VCaP (cell line): Measurements from ENCODE around the gene FAM184B.

Experiments used
- H3K27ac ChIP-seq: fragments of 450-650 bp; 2 replicates; pipeline ENCODE4 v1.5.1; 2017
- CTCF ChIP-seq: fragments of 450-650 bp; conservative IDR thresholded peaks from 2 replicates; pipeline ENCODE4 v1.5.1; 2017; ENCODE audit warnings: mild to moderate bottlenecking, moderate library complexity

FAM184B gene

DNA sequence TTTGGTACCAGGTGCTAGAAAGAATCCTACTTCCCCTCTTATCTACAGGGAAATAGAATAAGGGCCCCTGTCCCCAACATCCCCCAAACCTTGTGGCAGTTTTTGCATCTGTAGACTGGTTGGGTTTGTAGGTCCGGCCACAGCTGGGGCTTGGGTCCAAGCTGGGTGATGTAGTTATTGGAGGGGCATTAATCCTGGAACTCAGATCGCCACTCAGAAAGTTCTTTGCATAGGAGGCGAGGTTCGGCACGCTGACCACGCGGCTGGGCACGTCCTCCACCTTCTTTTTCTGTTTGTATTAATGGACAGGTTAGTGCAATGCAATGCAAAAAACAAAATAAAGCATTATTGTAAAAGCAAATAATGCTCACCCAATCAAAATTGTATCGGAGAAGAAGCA lies 147.8 kb downstream of the FAM184B start:
- no peak overlapping the region for H3K27ac ChIP-seq
- no peak for TF ChIP-seq CTCF

GRCh38 chr4:17630228-17630627 lies 151.2 kb downstream of the FAM184B start:
- no peak for TF ChIP-seq CTCF
- no peak overlapping the region for H3K27ac ChIP-seq

DNA sequence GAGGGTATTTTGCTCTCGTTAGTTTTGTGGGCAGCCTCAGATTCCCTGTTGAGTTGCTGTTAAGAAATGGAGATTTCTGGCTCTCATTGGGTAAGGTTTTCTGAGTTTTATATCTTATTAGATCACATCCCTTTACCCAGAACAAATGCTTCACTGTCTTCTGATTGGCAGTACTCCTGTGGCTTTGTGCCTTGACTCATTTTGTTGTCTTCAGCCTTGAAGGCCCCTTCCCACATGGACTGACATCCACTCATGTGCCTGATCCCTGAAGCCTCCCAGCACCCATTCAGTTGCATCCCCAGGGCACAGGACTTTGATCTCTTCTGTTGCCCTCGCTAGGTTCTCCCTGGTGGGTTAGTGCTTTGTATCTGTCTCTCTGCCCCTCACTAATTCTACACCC lies 156.6 kb downstream of the FAM184B start:
- TF ChIP-seq CTCF: no peak

DNA sequence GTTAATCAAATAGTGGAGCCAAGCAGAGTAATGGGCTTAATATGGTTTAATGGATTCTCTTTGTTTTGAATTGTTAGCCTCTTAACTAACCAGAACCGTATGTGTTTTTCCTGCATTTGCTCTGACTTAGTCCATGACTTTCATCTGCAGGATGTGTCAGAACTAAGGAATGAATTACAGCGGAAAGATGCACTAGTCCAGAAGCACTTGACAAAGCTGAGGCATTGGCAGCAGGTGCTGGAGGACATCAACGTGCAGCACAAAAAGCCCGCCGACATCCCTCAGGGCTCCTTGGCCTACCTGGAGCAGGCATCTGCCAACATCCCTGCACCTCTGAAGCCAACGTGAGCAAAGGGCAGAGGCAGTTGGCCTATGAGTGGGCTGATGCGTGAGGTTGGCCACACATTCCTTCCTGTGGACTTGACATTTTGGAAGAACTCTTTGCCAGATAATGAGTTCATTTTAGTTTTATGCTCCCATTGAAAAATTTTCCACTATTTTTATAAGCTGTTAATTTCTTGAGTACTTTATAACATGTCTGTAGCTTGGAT lies 157.9 kb downstream of the FAM184B start:
- no peak overlapping the region for H3K27ac ChIP-seq
- no peak for TF ChIP-seq CTCF

More for the DNA sequence above, 156.6 kb downstream of the FAM184B start:
- H3K27ac ChIP-seq: no peak overlapping the region

GRCh38 chr4:17619416-17620105 lies 161.9 kb downstream of the FAM184B start:
- no peak overlapping the region for H3K27ac ChIP-seq
- no peak for TF ChIP-seq CTCF

DNA sequence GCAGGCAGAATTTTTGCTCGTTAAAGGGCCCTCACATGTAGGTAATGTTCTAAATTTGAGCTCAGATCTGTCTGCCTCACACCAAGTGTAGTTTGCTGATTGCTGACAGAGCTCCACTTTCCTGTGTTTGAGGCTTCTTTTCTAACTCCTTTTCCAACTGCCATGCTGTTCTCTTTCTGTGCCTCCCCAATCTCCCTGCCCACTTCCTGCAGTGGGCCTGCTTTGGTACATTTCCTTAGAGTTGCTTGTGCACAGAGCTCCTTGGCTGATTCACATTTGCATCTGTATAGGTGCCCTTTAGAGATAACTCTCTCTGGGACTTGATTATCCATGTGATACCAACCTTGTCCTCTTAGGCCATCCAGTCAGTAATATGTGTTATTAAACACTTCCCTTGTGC lies 162.5 kb downstream of the FAM184B start:
- H3K27ac ChIP-seq: no peak overlapping the region
- no peak for TF ChIP-seq CTCF

GRCh38 chr4:17616283-17616682 lies 165.1 kb downstream of the FAM184B start:
- no peak for TF ChIP-seq CTCF
- H3K27ac ChIP-seq: no peak overlapping the region
